Smooth muscle cell (in vitro differentiated cells): Measurements from ENCODE around the gene SST. TPM values are rescaled to one million over a fixed set of nuclear protein-coding genes. Genes with fewer than 3 reads are reported as not detected.

ENCODE experiments used
- DNase-seq: peaks from one replicate; lab custom pipeline; 2025; ENCODE audit not compliant: unreplicated experiment; lab: John Stamatoyannopoulos, UW
- H2AFZ ChIP-seq: fragments of 200-600 bp; sonication (generic); 2 replicates; pipeline ENCODE4 v1.6.0; 2016; ENCODE audit warnings: antibody characterized with exemption, low read depth, mild to moderate bottlenecking
- H3F3A ChIP-seq: fragments of 200-600 bp; sonication (generic); 2 replicates; pipeline ENCODE4 v1.6.0; 2017; ENCODE audit warnings: antibody characterized with exemption, low read depth
- H3K27ac ChIP-seq: fragments of 200-600 bp; sonication (generic); 2 replicates; pipeline ENCODE4 v1.5.1; 2016; ENCODE audit warnings: low read depth, mild to moderate bottlenecking
- H3K27me3 ChIP-seq: fragments of 200-600 bp; sonication (generic); 2 replicates; pipeline ENCODE4 v1.6.1; 2016; ENCODE audit warnings: low read depth, mild to moderate bottlenecking
- H3K36me3 ChIP-seq: fragments of 200-600 bp; sonication (generic); 2 replicates; pipeline ENCODE4 v1.5.1; 2016; ENCODE audit warnings: low read depth
- H3K4me1 ChIP-seq: fragments of 200-600 bp; sonication (generic); 2 replicates; pipeline ENCODE4 v1.5.1; 2016; ENCODE audit warnings: low read depth
- H3K4me2 ChIP-seq: fragments of 200-600 bp; sonication (generic); 2 replicates; pipeline ENCODE4 v1.6.0; 2016; ENCODE audit warnings: mild to moderate bottlenecking
- H3K4me3 ChIP-seq: fragments of 200-600 bp; sonication (generic); 2 replicates; pipeline ENCODE4 v1.5.1; 2016; ENCODE audit warnings: mild to moderate bottlenecking
- H3K79me2 ChIP-seq: fragments of 200-600 bp; sonication (generic); 2 replicates; pipeline ENCODE4 v1.6.0; 2016; ENCODE audit warnings: low read depth, mild to moderate bottlenecking
- H3K9ac ChIP-seq: fragments of 200-600 bp; sonication (generic); 2 replicates; pipeline ENCODE4 v1.6.0; 2016; ENCODE audit warnings: low read depth
- H3K9me3 ChIP-seq: fragments of 200-600 bp; sonication (generic); replicated peaks from 2 replicates; pipeline ENCODE4 v1.5.1; 2016; ENCODE audit warnings: low read depth
- H4K20me1 ChIP-seq: fragments of 200-600 bp; sonication (generic); 2 replicates; pipeline ENCODE4 v1.6.0; 2016; ENCODE audit warnings: low read depth
- CTCF ChIP-seq: fragments of 200-600 bp; sonication (generic); IDR thresholded peaks from 2 replicates; pipeline ENCODE4 v1.5.1; 2017; ENCODE audit warnings: borderline replicate concordance, mild to moderate bottlenecking, antibody characterized with exemption; ENCODE audit not compliant: insufficient read depth, poor library complexity, severe bottlenecking
- WGBS: methylation state at CpG from one replicate; pipeline ENCODE4 v1.1.7; 2016; ENCODE audit warnings: low lambda C conversion rate; 5-methylcytosine and 5-hydroxymethylcytosine counted together
- polyA plus RNA-seq: library from polyadenylated mRNA; unstranded; fragments of >200 nt; fragmentation: Nextera tagmentation; extraction: Ambion mirVana; gene quantifications from 2 replicates; pipeline ENCODE4 v1.2.1, GENCODE V29; 2016
- total RNA-seq: library from RNA; depleted of rRNA; stranded (reverse); fragments of >200 nt; gene quantifications from 2 replicates; pipeline ENCODE4 v1.2.3, GENCODE V29; 2014

The SST gene
- total and polyA plus RNA-seq, 2 experiments from 2014 or later: not detected

GRCh38 chr3:187677604-187678003, 7.4 kb upstream of the SST start:
- Histone ChIP-seq H4K20me1 (no peaks in the 10 kb centered on the region), H3K9ac (no peak overlapping the region), H3K27ac (no peak overlapping the region), H3K36me3 (no peaks in the 10 kb centered on the region), H3K4me3 (no peak overlapping the region), H3K4me1 (no peaks in the 10 kb centered on the region), H3K79me2 (no peaks in the 10 kb centered on the region), H2AFZ (no peak overlapping the region), H3F3A (no peaks in the 10 kb centered on the region), H3K4me2 (no peak overlapping the region), H3K9me3 (no peaks in the 10 kb centered on the region), H3K27me3 (no peaks in the 10 kb centered on the region)
- no peak for TF ChIP-seq CTCF
- no peak for DNase-seq
- 5% methylated on average over 1 of the region's 1 CpG for WGBS

GRCh38 chr3:187673012-187673411, 2.8 kb upstream of the SST start:
- Histone ChIP-seq H3K36me3 (no peaks in the 10 kb centered on the region), H3F3A (no peaks in the 10 kb centered on the region), H3K27me3 (peaks cover 7% of the 10 kb centered on the region), H2AFZ (no peak overlapping the region), H3K4me1 (no peaks in the 10 kb centered on the region), H3K4me2 (no peak overlapping the region), H4K20me1 (no peaks in the 10 kb centered on the region), H3K4me3 (no peak overlapping the region), H3K9me3 (no peaks in the 10 kb centered on the region), H3K79me2 (no peaks in the 10 kb centered on the region), H3K27ac (no peak overlapping the region), H3K9ac (no peak overlapping the region)
- no peak for TF ChIP-seq CTCF
- WGBS: 51% methylated on average over 3 of the region's 3 CpGs
- DNase-seq: no peak

GRCh38 chr3:187667526-187667925, 2.7 kb downstream of the SST start:
- H3K27me3 ChIP-seq: peaks cover 17% of the 10 kb centered on the region
- TF ChIP-seq CTCF: no peak
- H3K9ac ChIP-seq: no peak overlapping the region
- H3K9me3 ChIP-seq: no peaks in the 10 kb centered on the region
- no peak overlapping the region for H2AFZ ChIP-seq
- DNase-seq: no peak
- no peaks in the 10 kb centered on the region for H4K20me1 ChIP-seq
- H3K36me3 ChIP-seq: no peaks in the 10 kb centered on the region
- no peaks in the 10 kb centered on the region for H3F3A ChIP-seq
- H3K4me2 ChIP-seq: no peak overlapping the region
- no peaks in the 10 kb centered on the region for H3K4me1 ChIP-seq
- H3K27ac ChIP-seq: no peak overlapping the region
- H3K4me3 ChIP-seq: no peak overlapping the region
- no peaks in the 10 kb centered on the region for H3K79me2 ChIP-seq

GRCh38 chr3:187665764-187666402, 4.3 kb downstream of the SST start:
- 80% methylated on average over 3 of the region's 3 CpGs for WGBS
- Histone ChIP-seq H3K79me2 (no peaks in the 10 kb centered on the region), H4K20me1 (no peaks in the 10 kb centered on the region)

More at GRCh38 chr3:187665764-187666402, 4.3 kb downstream of the SST start:
- Histone ChIP-seq H3K36me3 (no peaks in the 10 kb centered on the region), H3F3A (no peaks in the 10 kb centered on the region), H3K4me3 (no peak overlapping the region), H3K9me3 (no peaks in the 10 kb centered on the region), H2AFZ (no peak overlapping the region), H3K4me1 (no peaks in the 10 kb centered on the region), H3K27me3 (peaks cover 15% of the 10 kb centered on the region), H3K9ac (no peak overlapping the region), H3K27ac (no peak overlapping the region), H3K4me2 (no peak overlapping the region)
- TF ChIP-seq CTCF: no peak
- no peak for DNase-seq
